ACC112 (cell line): Measurements from ENCODE around the gene TNFAIP8L1.
A peak's percentile ranks its signal among the peaks of the same experiment; 100 is the strongest.
"Not testable (repeated sequence)": the region's sequence is repeated elsewhere in the genome, so short reads cannot be mapped to it uniquely, and the experiment has no call there.

Experiments
- H2AFZ ChIP-seq: fragments of 200-600 bp; sonication (generic); one replicate; pipeline ENCODE4 v1.6.0; 2017; ENCODE audit warnings: antibody characterized with exemption, low read length; ENCODE audit not compliant: unreplicated experiment
- H3K27ac ChIP-seq: fragments of 200-600 bp; sonication (generic); 2 replicates; pipeline ENCODE4 v1.5.1; 2014; ENCODE audit warnings: low read depth, mild to moderate bottlenecking, antibody characterized with exemption, low read length, moderate library complexity
- H3K27me3 ChIP-seq: fragments of 200-600 bp; sonication (generic); 2 replicates; pipeline ENCODE4 v1.6.1; 2014; ENCODE audit warnings: mild to moderate bottlenecking, antibody characterized with exemption, low read length, moderate library complexity, mixed read lengths; ENCODE audit not compliant: insufficient read depth
- H3K36me3 ChIP-seq: fragments of 200-600 bp; sonication (generic); 2 replicates; pipeline ENCODE4 v1.6.1; 2016; ENCODE audit warnings: mild to moderate bottlenecking, antibody characterized with exemption, low read length, moderate library complexity, mixed read lengths; ENCODE audit not compliant: insufficient read depth
- H3K4me1 ChIP-seq: fragments of 200-600 bp; sonication (generic); one replicate; pipeline ENCODE4 v1.6.1; 2016; ENCODE audit warnings: low read length, mixed read lengths; ENCODE audit not compliant: insufficient read depth, unreplicated experiment, control insufficient read depth
- H3K4me3 ChIP-seq: fragments of 200-600 bp; sonication (generic); 2 replicates; pipeline ENCODE4 v1.5.1; 2014; ENCODE audit warnings: mild to moderate bottlenecking, low read depth, low read length
- H3K79me2 ChIP-seq: fragments of 200-600 bp; sonication (generic); one replicate; pipeline ENCODE4 v1.6.0; 2016; ENCODE audit warnings: low read length; ENCODE audit not compliant: control insufficient read depth, unreplicated experiment, insufficient read depth

The TNFAIP8L1 gene

DNA sequence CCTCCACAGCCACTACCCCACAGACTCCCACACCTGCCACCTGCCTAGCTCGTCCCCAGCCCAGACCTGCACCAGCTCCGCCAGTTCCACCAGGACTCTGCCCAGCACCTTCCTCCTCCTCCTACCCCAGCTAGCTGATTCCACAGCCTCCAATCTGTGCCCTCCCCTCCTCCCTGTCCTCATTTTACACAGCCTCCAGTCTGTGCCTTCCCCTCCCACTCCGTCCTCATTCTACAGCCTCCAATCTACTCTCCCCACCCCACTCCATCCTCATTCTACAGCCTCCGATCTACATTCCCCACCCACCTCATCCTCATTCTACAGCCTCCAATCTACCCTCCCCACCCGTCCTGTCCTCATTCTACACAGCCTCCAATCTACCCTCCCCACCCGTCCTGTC lies 23.5 kb downstream of the TNFAIP8L1 start:
- H2AFZ ChIP-seq: no peak overlapping the region
- no peak overlapping the region for H3K4me3 ChIP-seq
- H3K36me3 ChIP-seq: peaks cover 25% of the 10 kb centered on the region
- H3K4me1 ChIP-seq: no peaks in the 10 kb centered on the region
- H3K79me2 ChIP-seq: peaks cover 7% of the 10 kb centered on the region
- no peaks in the 10 kb centered on the region for H3K27me3 ChIP-seq
- H3K27ac ChIP-seq: no peak overlapping the region

GRCh38 chr19:4664642-4665041 lies 25.3 kb downstream of the TNFAIP8L1 start:
- H3K27me3 ChIP-seq: no peaks in the 10 kb centered on the region
- H3K4me3 ChIP-seq: no peak overlapping the region
- peaks cover 8% of the 10 kb centered on the region for H3K4me1 ChIP-seq
- H3K79me2 ChIP-seq: peaks cover 24% of the 10 kb centered on the region
- H3K36me3 ChIP-seq: peaks cover 19% of the 10 kb centered on the region
- no peak overlapping the region for H3K27ac ChIP-seq
- no peak overlapping the region for H2AFZ ChIP-seq

- Histone ChIP-seq H3K4me1 (peaks cover 11% of the 10 kb centered on the region), H3K27me3 (no peaks in the 10 kb centered on the region), H3K36me3 (peaks cover 9% of the 10 kb centered on the region; the same call in 1 of the 2 replicates), H3K27ac (peak within 1 kb of the TSS; percentile 60), H3K4me3 (peak within 1 kb of the TSS; percentile 99), H2AFZ (peak within 1 kb of the TSS; percentile 81), H3K79me2 (peaks cover 22% of the 10 kb centered on the region)
Observed at GRCh38 chr19:4669723-4670480, 30.6 kb downstream of the TNFAIP8L1 start, which contains the start of gene MYDGF. Gene MYDGF (minus strand): TSS chr19:4670342. CDS start chr19:4670334, 8 bp downstream.

DNA sequence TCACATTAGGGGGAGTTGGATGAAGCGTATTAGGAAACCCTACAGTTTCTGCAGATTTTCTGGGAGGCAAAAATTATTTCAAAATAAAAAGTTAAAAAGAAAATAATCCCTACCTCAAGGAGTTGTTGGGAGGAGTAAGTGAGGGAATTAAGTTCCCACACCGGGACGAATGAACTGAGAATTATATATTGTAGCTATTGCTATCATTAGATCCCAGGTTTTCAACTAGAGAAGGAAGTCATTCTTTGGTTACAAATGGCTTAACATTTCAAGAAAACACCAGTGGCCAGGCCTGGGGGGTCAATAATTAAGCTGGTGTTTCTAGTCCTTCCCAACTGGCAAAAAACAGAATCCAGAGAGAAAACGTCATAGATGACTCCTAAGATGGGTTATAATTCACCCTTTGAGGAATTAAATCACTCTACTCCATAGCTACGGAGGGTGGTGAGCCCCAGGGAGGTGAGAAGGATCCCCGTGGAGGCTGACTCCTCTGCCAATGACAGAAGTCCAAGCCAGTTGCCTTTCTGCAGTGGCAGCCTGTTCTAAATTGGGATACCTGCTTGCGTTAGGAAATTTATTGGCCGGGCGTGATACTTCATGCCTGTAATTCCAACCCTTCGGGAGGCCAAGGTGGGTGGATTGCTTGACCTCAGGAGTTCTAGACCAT lies 32.0 kb downstream of the TNFAIP8L1 start:
- Histone ChIP-seq H3K27me3 (no peaks in the 10 kb centered on the region), H3K36me3 (peaks cover 9% of the 10 kb centered on the region; the same call in 1 of the 2 replicates), H3K27ac (peak overlapping the region; percentile 18; the same call in 1 of the 2 replicates), H3K4me1 (peaks cover 11% of the 10 kb centered on the region), H2AFZ (no peak overlapping the region), H3K4me3 (no peak overlapping the region), H3K79me2 (peaks cover 22% of the 10 kb centered on the region)

DNA sequence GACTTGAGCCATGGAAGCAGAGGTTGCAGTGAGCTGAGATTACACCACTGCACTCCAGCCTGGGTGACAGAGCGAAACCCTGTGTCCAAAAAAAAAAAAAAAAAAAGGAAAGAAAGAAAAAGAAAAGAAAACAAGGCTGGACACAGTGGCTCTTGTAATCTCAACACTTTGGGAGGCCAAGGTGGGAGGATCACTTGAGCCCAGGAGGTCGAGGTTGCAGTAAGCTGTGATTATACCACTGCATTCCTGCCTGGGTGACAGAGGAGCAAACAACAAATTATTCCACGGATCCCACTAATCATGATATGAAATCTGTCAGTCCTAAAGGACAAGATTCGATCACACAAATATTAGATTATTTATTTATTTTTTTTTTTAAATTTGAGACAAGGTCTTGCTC lies 33.9 kb downstream of the TNFAIP8L1 start:
- Histone ChIP-seq H3K27me3 (no peaks in the 10 kb centered on the region), H3K79me2 (peaks cover 16% of the 10 kb centered on the region), H3K4me1 (peaks cover 11% of the 10 kb centered on the region), H3K36me3 (peaks cover 3% of the 10 kb centered on the region; the same call in 1 of the 2 replicates), H3K27ac (no peak overlapping the region), H3K4me3 (no peak overlapping the region), H2AFZ (no peak overlapping the region)

GRCh38 chr19:4673726-4674125 lies 34.4 kb downstream of the TNFAIP8L1 start:
- H3K36me3 ChIP-seq: no peaks in the 10 kb centered on the region
- no peak overlapping the region for H3K4me3 ChIP-seq
- no peaks in the 10 kb centered on the region for H3K27me3 ChIP-seq
- peaks cover 7% of the 10 kb centered on the region for H3K4me1 ChIP-seq
- H2AFZ ChIP-seq: no peak overlapping the region
- H3K27ac ChIP-seq: no peak overlapping the region
- H3K79me2 ChIP-seq: peaks cover 11% of the 10 kb centered on the region

DNA sequence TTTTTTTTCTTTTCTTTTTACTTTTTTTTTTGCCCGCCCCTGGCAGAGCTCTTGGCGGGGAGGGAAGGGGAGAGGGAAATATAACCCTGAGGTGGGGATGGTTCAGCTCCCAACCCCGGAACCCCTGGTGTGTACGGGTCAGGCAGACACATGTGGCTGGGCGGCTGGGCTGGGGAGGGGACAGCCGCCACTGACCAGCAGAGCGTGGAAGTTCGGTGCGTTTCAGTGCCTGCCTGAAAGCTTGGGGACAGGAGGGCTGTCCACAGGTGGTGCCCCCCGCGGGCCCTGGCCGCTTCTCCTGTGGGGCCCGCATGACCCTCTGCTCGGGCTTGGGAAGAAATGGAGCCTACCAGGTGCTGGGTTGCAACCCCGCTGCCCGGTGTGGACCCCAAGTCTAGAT lies 36.0 kb downstream of the TNFAIP8L1 start:
- Histone ChIP-seq H3K36me3 (no peaks in the 10 kb centered on the region), H3K4me1 (peaks cover 3% of the 10 kb centered on the region), H3K27ac (no peak overlapping the region), H2AFZ (no peak overlapping the region), H3K4me3 (no peak overlapping the region), H3K79me2 (no peaks in the 10 kb centered on the region), H3K27me3 (no peaks in the 10 kb centered on the region)

- Histone ChIP-seq H3K4me1 (no peaks in the 10 kb centered on the region), H3K4me3 (no peak overlapping the region), H2AFZ (no peak overlapping the region), H3K79me2 (no peaks in the 10 kb centered on the region), H3K27ac (no peak overlapping the region), H3K27me3 (no peaks in the 10 kb centered on the region), H3K36me3 (no peaks in the 10 kb centered on the region)
Observed at GRCh38 chr19:4676955-4677731, 37.8 kb downstream of the TNFAIP8L1 start.

DNA sequence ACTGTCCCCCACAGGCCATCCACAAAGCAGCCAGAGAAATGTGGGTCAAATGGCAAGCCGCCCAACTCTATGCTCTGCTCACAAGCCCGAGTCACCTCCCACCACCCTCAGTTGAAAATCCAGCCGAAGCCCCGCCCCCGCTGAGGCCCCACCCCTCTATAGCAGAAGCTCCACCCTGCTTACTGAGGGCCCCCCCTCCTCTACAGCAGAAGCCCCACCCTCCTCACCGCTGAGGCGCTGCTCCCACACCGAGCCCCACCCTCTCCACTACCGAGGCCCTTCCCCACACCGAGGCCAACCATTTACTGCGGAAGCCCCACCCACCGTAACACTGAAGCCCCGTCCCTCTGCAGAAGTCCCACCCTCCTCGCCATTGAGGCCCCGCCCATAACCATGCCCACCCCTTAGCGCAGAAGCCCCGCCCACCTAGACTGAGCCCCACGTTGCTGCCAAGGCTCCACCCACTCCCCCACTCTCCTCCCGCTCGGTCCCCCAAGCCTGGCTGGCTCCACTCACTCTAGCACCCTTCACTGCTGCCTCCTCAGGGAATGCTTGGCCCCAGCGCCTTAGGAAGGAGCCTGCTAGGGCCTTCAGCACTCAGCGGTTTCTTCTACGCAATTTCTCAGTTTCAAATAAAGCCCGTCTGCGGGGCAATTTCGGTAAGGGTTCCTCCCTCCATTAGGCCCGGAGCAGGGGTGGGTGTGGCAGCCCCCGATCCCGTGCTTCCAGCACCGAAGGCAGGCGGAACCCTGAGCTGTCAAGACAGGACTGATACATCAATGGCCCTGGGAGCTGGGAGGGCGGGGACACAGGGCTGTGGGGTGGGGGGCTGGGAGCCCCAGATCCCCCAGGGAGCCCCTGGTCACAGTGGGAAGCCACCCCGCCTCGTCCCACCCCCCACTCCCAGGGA lies 39.8 kb downstream of the TNFAIP8L1 start:
- H3K79me2 ChIP-seq: no peaks in the 10 kb centered on the region
- H3K27me3 ChIP-seq: no peaks in the 10 kb centered on the region
- no peaks in the 10 kb centered on the region for H3K4me1 ChIP-seq
- no peak overlapping the region for H3K4me3 ChIP-seq
- no peaks in the 10 kb centered on the region for H3K36me3 ChIP-seq
- H2AFZ ChIP-seq: no peak overlapping the region
- H3K27ac ChIP-seq: no peak overlapping the region

DNA sequence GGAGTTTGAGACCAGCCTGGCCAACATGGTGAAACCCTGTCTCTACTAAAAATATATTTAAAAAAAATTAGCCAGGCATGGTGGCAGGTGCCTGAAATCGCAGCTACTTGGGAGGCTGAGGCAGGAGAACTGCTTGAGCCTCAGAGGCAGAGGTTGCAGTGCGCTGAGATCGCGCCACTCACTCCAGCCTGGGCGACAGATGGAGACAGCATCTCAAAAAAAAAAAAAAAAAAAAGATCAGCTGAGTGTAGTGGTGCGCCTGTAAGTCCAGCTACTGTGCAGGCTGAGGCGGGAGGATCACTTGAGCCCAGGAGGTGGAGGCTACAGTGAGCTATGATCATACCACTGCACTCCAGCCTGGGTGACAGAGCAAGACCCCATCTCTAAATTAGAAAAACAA lies 40.7 kb downstream of the TNFAIP8L1 start:
- H3K27ac ChIP-seq, H3K27me3 ChIP-seq, H3K36me3 ChIP-seq, H3K79me2 ChIP-seq, H3K4me3 ChIP-seq, H2AFZ ChIP-seq, H3K4me1 ChIP-seq: not testable (repeated sequence)
